Fibroblast of the aortic adventitia (primary cell): ENCODE measurements around the gene ELK4. TPM values are rescaled to one million over a fixed set of nuclear protein-coding genes. Genes with fewer than 3 reads are reported as not detected.

Experiments used
- DNase-seq: peaks from one replicate; pipeline ENCODE4 v3.0.0-alpha.2; 2010; ENCODE audit warnings: low read depth
- H3K4me3 ChIP-seq: 2 replicates; pipeline ENCODE4 v1.5.1; 2011; ENCODE audit warnings: low read depth, mild to moderate bottlenecking, control low read depth, low read length, moderate library complexity
- CTCF ChIP-seq: IDR thresholded peaks from 2 replicates; pipeline ENCODE4 v1.5.1; 2011; ENCODE audit warnings: mild to moderate bottlenecking, low read length, control low read depth, inconsistent platforms; ENCODE audit not compliant: insufficient read depth
- total RNA-seq: library from RNA; depleted of rRNA; stranded (reverse); fragments of >200 nt; gene quantifications from 2 replicates; pipeline ENCODE4 v1.2.3, GENCODE V29; 2012; ENCODE audit warnings: low replicate concordance

Gene ELK4
- total RNA-seq, 1 donor = 40.9 TPM

GRCh38 chr1:205575294-205575885, 56.4 kb downstream of the ELK4 start:
- DNase-seq = no peak

DNA sequence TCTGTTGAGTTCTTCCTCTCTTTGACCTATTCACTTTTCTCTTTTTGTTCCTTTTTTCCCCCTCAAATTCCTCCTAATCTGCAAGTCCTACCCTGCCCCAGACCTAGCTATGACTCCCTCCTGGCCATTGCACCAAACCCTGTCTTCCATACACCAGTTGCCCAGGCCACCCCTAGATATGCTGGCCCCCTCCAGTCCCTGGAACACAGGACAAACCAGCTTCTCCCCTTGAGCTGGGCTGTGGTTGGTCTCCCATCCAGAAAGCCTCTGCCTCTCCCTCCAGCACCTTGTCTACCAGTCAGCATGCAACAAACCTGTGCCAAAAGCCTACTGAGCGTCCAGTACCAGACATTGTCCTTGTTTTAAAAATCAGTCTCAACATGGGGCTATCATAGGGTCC, 59.4 kb downstream of the ELK4 start:
- TF ChIP-seq CTCF = no peak
- H3K4me3 ChIP-seq = no peak overlapping the region
- DNase-seq = no peak

More at GRCh38 chr1:205575294-205575885, 56.4 kb downstream of the ELK4 start:
- H3K4me3 ChIP-seq = no peak overlapping the region
- no peak for TF ChIP-seq CTCF

- no peak overlapping the region for H3K4me3 ChIP-seq
- no peak for TF ChIP-seq CTCF
- no peak for DNase-seq
Measured at GRCh38 chr1:205571747-205572146, 60.1 kb downstream of the ELK4 start.

DNA sequence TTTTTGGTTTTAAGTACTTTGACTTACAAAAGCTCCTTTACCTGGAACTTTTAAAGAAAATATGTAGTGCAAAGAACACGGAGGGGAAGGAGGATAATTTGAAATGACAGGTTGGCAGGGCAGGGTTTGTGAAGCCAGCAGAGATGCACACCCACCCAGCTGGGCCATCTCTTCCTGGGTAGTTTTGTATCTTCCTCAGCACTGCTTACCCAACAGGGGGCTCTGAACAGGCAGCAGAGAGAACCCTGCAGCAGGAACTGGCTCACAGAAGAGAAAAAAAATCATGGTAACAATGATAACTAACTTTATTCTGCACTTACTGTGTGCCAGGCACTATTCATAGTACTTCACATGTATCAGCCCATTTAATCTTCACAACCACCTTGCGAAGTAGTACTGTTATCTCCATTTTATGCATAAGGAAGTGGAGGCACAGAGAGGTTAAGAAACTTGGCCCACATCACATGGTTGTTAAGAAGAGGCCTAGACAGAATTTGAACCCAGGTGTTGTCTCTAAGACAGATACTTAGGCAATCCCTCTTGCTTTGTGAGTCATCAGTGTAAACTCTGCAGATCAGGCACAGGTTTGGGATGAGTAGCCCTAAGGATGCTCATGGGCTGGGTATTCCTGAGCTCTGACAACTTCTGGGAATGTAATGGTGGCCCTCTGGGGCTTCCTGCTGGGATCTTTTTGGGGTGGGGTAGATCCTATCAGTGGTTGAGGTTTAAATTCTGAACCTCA, 60.8 kb downstream of the ELK4 start:
- H3K4me3 ChIP-seq = no peak overlapping the region
- TF ChIP-seq CTCF = no peak
- DNase-seq = no peak

- no peak for DNase-seq
- no peak for TF ChIP-seq CTCF
- H3K4me3 ChIP-seq = no peak overlapping the region
Measured at GRCh38 chr1:205570173-205570501, 61.7 kb downstream of the ELK4 start.

GRCh38 chr1:205569411-205570172, 62.2 kb downstream of the ELK4 start:
- DNase-seq = no peak
- TF ChIP-seq CTCF = no peak
- H3K4me3 ChIP-seq = no peak overlapping the region
